ENCODE results near the gene ABCC11.

ABCC11 gene

DNA sequence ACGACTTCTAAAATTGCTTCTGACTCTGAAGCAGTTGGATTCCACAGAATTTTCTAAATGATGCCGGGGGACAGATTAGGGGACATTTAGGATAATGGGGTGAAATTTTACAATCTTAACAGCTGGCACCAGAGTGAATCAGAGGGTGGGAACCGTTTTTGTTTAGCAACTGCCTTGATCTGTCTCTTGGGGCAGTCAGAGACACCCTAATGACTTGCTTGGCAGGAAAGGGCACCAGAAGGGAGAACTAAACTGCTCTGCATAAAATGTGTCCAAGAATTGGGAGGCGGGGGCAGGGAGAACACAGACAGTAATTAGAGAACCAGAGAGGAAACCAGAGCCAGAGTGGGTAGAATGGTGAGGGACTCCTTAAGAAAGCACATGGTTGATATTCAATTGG is 85.4 kb downstream of the ABCC11 start:
- DNase-seq (ENCODE audit: low spot score), result no peak

DNA sequence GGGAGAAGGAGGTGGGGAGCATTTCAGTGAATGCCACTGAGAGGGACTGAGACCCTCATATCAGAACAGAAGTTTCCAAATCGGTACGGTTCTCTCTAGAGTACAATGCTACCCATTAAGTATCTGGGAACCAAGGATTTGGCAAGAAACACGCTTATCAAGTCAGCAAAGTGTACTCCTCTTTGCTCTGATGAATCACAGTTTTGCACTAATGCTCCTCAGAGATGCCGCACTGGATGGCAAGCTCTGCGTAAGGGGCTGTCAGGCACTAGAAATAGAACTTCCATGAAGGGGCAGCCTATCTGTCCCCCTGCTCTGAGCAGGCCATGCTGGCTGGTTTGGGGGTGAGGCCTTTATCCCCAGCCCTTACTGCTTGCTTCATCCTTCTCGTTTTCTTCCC is 86.8 kb downstream of the ABCC11 start:
- no peak for DNase-seq (ENCODE audit: low spot score)

DNA sequence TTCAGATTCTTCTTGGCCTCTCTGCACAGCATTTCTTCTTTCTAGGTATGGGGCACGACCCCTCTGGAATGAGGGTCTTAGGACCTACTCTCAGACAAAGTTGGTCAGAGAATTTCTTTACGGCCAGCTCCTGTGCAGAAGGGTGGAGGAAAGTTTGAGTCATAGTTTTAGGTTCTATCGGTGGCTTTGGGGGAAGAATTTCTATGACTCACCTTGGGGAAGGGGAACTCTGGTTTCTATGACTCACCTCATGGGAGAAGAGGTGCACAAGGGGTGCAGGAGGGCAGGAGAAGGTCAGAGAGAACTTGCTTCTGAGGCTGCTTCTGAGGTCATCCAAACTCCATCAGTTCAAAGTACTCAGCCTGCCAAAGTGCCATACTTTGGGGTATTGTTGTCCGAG is 89.0 kb downstream of the ABCC11 start:
- no peak for DNase-seq (ENCODE audit: low spot score)

DNA sequence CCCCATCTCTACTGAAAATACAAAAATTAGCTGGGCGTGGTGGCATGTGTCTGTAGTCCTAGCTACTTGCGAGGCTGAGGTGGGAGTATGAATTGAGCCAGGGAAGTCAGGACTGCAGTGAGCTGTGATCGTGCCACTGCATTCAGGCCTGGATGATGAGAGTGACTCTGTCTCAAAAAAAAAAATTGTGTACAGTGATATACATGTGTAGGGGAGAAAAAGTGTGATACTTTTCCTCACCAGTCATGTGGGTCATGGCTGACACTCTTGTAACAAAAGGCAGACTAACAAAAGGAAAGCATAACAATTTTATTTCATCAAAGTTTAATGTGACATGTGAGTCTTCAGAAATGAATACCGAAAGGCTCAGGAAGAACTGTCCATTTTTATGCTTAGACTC is 89.5 kb downstream of the ABCC11 start:
- DNase-seq (ENCODE audit: low spot score), result no peak

DNA sequence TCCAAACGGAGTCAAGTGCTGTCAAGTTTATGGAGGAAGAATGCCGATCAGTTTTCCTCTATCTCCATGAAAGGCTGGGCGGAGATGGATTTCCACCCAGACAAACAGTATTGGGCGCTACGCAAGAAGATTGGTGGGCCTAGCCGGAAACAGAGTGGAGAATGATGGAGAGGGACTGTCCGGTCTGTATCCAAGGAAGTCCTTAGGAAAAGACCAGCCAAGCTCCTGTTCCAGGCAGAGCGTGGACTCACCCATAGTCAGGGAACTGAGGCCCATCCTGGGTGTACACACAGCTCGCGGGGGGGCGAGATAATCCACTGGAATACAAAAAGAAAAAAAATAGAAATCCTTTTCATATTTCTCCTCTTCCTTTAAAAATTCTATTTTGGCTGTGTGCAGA is 90.0 kb downstream of the ABCC11 start:
- no peak for DNase-seq (ENCODE audit: low spot score)

DNA sequence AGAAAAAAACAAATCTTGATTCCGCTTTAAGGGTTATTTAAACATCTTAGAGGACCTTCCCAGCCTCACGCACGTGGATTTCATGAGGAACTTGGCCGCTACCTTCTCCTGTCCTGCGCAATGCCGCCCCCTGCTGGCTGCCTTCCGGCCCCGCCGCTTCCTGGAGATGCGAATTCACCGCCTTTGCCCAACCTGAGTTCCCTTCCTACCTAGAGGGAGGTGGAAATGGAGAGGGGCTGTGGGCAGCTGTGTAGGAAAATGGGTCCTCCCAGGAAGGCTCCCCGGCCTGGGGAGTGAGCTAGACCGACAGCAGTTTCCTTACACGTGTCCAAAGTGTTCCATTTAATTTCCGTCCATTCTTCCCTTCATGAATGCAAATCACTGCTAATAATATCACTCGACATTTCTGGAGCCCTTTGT is 90.5 kb downstream of the ABCC11 start:
- peak; percentile 53 for DNase-seq (ENCODE audit: low spot score)

DNA sequence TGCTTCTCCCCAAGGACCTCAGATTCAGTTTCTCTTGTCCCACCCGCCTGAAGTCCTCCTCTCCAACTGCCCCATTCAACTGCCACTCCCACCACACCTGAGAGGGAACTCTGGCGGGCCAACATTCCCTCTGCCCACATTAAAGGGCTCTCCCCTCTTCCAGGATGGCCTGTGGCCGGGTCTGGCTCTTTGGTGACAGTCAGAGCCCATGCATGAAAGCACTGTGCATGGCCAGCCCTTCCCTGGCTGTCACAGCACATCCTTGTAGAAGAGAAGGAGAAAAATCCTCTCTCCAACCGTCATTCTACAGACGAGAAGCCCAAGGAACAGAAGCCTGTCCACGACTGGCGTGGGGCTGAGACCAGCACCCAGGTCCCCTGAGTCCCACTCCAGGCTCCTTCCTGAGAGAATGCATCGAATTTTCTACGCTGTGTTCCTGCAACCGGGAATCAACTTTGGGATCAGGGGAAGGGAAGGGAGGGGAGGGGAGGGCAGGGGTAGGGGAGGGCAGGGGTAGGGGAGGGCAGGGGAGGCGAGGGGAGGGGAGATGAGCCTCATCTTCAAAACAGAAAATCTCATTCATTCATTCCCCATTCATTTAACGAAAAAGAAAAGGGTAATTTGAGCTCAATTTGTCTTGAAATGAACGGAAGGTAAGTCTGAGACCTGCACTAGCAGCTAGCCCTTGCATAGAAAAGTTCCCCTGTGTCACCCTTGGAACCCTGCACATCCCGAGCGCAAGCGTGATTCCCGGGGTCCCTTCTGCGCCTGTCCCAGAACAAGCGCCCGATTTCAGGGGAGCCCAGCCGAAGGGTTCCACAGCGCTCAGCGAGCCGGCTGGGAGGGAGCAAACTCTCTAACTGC is 91.2 kb downstream of the ABCC11 start, which contains the start of gene ABCC12:
Gene ABCC12 (minus strand): TSS at position 68 of the 864 bp plus-strand sequence. CDS start 9,569 bp downstream, outside the sequence.
- DNase-seq (ENCODE audit: low spot score), result no peak

DNA sequence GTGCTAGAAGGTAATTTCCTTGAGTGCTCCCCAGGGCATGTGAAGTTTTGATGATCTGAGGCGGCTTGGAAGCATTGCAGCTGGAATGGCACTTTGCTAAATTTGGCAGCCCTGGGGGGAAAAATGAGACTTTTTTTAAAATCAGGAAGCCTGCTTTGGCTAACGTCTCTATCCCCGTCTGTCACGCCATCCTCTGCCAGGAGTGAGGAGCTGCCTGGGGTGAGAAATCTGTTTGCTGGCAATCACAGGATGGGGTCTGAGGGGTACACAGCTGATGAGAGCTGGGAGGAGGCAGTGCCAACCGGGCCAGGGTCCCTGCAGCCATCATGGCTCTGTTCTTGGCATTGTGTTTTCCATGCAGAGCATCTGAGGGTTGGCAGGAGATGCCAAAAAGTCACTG is 93.6 kb downstream of the ABCC11 start:
- DNase-seq (ENCODE audit: low spot score), result no peak

DNA sequence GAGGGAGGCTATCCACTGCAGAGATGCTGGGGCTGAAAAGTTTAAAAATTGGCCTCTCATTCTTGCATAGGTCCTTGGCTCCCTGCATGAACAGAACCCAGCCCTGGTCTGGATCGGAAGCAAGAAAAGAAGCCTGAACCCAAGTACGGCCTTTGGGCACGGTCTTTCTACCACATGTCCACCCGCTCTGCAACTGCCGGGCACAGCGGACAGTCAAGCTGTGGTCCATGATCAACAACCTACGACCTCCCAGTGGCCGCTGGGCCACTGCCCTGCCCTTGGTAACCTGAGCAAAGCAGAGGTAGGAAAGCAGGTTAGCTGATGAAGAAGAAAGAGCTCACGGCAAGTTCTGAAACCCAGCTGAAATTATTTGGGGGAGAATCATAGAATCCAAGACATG is 95.1 kb downstream of the ABCC11 start:
- no peak for DNase-seq (ENCODE audit: low spot score)

DNA sequence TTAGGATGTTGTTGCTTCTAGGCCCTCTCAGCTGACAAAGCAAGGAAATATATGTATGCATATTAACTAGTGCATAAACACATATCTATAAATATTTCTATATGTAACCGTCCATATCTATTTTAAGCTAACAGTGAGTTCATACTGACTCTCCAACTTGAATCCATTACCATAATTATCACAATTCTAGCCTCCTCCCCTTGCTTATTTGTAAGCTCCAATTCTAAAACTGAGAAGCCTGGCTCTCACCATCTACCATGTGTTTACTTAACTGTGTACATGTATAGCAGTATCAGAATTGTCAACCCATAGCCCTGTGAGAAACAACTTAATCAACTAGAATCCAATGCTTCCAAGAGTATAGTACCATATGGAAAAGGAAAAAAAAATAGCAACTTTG is 96.6 kb downstream of the ABCC11 start:
- no peak for DNase-seq (ENCODE audit: low spot score)

DNA sequence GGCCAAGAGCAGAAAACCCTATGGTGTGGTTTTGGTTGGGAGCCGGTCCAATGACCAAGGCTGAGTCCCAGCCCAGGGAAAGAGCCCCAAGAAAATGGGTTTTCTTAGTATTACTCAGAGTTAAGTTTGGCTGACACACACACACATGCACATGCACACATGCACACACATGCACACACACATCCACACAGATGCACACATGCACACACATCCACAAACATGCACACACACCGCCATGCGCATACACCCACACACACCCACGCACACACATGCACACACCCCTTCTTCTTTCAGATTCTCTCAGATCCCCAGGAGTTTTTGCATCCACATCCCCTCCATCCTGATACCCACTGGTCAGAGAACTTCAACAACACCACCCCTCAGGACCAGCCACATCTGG is 100.6 kb downstream of the ABCC11 start:
- no peak for DNase-seq (ENCODE audit: low spot score)

DNA sequence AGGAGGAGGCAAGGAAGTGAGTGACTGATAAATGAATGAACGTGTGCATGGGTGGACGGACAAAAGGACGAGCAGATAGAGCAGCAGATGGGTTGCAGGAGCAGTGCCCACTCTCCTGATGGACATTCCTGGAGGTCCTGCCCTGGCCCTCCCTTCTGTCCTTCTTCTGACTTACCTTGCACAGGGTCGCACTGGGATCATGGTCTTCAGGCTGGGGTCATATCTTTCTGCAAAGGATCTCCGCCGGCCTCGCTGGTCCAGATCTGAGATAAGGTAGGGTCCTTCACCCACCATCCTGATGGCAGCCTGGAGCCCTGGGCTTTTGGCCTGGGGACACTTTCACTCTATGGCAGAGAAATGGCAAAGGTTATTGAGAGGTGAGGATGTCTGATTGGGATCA is 101.2 kb downstream of the ABCC11 start:
- no peak for DNase-seq (ENCODE audit: low spot score)

DNA sequence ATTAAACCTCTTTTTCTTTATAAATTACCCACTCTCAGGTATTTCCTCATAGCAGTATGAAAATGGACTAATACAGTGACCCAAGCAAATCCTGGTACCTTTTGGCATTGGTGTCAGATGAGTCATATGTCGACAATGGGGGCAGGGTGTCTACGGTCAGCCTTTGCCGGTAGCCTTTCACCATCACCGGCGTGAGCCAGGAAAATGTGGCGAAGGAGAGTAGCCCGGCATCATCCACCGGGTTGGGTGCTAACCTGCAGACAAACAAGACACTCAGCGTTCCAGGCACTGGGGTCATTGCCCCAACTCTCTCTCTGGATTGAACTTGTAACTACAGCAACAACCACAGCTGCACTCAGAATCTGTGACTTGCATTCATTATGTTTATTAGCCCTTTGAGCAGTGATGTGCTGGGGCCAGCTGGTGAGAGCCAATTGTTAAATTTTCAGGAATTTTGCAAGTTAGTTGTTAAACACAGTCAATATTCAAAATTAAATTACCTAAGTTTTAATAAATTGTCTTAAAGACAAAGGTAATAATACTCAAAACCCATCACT is 103.4 kb downstream of the ABCC11 start:
- DNase-seq (ENCODE audit: low spot score), result no peak

DNA sequence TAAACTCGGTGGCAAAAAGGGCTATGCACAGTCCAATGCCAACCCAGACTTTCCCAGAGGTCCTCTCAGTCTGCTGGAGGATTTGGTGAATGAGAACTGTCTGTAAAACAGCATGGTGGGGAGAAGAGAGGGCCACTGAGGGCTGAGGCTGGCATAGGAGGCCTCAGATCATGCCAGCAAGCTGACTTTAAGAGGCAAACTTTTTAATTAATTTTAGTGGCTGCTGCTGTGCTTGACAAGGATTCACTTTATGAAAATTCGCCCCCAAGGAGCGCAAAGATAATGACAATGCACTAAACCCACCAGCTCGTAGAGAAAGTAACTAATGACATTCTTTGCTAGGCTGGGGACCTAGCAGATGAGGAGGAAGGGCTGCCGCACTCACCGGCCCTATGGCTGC is 106.5 kb downstream of the ABCC11 start:
- DNase-seq (ENCODE audit: low spot score), result no peak

DNA sequence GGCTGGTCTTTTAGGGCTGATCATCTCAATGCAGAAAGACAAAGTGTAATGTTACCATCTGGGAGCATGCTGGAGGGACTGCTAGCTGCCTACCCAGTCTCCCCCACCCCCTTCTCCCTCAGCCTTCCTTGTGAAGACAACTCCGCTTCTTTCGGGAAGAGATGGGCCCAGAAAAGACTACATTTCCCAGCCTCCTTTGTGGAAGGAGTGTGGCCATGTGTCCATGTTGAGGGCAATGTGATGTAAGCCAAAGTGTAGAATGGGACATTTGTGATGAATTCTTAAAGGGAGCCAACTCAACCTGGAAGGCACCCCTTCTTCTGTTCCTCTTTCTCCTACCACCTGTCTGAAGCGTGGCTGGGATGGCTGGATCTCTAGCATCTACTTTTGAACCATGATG is 107.8 kb downstream of the ABCC11 start:
- DNase-seq (ENCODE audit: low spot score), result no peak

DNA sequence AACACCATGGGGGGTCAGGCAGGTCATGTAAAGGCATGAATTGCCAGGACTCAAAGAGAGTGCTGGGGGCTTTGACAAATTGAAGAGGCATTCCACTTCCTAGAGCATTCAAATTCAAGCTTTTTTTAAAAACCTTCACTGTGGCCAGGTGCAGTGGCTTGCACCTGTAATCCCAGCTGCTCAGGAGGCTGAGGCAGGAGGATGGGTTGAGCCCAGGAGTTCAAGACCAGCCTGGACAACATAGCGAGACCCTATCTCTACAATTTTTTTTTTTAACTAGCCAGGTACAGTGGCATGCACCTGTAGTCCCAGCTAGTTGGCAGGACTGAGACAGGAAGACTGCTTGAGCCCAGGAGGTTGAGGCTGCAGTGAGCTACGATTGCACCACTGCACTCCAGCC is 108.8 kb downstream of the ABCC11 start:
- DNase-seq (ENCODE audit: low spot score), result no peak

DNA sequence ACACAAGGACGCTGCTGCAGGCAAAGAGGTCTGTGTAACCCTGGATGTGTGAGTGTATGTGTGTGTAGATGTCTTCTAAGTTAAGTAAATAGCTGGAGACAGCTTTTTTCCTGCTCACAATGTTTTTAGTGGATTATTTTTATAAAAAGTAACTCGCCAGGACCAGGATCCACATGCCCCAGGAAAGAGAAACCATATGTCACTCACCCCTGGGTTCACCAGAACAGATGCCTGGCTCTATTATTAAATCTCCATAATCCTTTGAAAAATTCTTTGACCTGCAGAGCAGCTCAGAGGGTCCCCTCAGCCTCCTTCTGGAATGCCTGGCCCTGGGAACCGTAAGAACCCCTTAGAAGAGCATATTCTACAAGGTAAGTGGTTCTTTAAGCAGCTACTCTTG is 109.5 kb downstream of the ABCC11 start:
- DNase-seq (ENCODE audit: low spot score), result no peak

DNA sequence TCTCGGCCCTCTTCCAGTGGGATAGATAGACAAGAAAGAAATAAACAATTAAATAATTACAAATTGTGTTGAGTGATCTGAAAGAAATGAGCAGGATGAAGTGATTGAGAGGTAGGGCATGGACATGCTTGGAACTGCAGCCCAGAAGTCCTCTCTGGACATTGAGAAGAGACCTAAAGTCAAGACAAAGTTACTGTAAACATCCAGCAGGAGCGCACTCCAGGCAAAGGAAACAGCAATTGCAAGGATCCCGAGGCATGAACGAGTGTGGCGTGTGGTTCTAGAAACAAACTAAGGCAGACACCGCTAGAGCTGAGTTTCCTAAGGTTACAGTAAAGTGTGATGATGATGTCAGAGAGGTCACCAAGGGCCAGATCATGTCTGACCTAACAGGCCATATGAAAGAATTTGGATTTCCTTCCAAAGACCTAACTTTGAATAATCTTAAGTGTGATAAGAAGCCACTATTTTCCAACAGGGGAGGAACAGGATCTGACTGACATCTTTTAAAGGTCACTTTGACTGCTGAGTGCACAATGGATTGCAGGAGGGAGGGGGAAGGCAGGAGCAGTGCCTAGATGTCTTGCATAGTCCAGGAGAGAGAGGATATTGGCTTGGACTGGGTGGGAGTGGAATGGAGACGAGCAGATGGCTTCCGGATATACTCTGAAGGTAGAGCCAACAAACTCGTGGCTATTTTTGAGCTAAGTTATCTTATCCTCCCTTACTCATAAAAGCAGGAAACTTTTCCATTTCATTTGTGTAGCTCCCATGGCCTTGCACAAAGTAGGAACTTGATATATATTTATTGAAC is 110.6 kb downstream of the ABCC11 start:
- DNase-seq (ENCODE audit: low spot score), result no peak

DNA sequence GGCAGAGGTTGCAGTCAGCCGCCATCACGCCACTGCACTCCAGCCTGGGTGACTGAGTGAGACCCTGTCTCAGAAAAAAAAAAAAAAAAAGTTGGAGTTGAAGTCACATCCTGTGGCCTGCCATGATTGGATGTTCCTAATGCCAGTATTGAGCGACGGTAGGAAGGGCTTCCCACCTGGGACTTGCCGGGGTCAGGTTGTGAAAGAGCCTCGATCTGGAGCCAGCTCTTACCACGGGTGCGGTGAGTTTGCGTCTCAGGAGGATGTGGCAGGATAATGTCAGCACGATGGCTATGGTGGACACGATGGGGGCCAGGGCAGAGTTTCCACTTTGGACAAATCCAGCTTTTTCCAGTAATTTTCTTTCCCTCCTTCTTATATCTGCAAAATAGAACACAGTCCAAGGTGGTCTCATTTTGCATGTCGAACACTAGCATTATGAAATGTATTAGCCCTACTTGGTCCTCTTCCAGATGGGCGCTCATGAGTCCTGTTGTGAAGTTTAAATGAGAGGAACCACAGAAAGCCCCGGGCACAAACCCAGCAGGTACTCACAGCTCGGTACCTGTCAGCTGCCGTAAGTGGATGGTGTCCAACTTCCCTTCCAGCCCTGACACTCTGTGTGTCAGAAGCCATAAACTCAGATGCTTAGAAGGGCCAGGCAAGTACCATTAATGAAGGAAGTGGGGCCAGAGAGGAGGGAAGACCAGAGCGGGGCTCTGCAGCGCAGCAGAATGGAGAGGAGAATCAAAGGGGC is 113.7 kb downstream of the ABCC11 start:
- no peak for DNase-seq (ENCODE audit: low spot score)

DNA sequence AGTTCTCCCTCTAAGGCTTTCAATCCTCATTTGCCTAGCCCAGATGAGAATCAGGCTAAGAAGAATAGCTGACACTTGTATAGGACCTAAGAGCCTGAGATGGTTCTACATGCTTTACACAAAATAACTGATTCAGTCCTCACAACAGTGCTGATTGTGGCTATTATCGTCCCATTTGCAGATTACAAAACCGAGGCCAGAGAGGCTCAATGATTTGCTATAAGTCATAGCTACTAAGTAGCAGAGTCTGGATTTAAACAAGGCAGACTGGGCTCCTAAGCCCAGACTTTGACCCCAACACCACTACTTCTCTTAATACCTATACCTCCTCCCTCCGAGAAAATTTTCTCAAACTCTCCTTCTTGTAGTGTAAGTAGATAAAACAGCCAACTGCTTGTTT is 114.6 kb downstream of the ABCC11 start:
- DNase-seq (ENCODE audit: low spot score), result no peak

DNA sequence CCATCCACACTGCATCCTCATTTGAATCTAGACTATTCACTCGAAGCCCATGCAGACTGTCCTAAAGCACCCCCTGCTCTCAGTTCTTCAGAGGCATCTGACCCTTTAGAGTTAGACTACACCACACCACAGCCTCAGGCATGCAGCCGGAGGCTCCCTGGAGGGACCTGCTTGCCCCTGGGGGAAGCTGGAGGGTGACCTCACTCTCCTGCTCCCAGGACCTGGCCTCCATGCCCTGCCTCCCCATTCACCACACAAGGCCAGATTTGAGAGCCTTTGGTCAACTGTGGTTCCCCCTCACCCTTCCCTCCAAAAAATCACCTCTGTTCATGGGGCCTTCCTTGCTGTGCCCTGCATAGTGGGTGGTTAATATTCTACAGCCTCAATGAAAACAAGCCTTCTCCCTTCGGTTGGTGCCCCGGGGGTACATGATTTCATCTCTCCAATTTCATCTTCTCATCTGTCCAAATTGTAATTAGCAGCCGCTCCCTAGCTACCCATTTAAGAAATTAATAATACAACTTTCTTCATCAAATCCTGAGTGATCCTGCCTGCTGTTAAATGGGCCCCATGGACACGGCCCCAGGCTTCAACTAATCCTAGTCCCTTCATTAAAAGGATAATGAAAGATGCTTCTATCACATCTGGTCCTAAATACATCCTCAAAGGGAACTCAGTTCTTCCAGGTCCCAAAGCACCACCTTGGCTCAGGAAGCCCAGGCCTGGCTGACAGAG is 116.0 kb downstream of the ABCC11 start:
- DNase-seq (ENCODE audit: low spot score), result no peak

DNA sequence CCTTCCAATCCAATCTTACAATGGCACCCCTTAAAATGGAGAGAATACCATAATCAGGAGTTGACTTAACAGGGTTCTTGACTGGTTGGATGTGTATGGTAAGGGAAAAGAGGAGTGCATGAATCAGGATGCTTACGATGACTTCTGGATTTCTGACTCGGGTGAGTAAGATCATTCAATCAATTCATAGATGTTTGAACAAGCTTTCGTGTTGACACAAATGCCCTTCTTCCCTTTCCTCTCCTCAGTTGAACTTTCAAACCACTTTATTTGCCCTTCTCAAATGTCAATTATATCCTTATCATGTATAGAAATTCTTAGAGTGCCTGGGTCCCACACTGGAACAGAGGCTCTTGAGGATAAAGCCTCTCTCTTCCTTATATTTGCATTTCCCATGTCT is 117.4 kb downstream of the ABCC11 start:
- DNase-seq (ENCODE audit: low spot score), result no peak

Measured in COLO829 (cell line).